ENCODE results near the gene LMCD1. TPM values are rescaled to one million over a fixed set of nuclear protein-coding genes. Genes with fewer than 3 reads are reported as not detected.

The LMCD1 gene
- total and polyA plus RNA-seq, 2 experiments from 2014 or later, result 21.8 to 35.3 TPM

GRCh38 chr3:8509961-8510360 is 8.3 kb downstream of the LMCD1 start:
- Histone ChIP-seq H3K4me3 (no peak overlapping the region), H3K36me3 (ENCODE audit: insufficient read depth) (0 out of 2 replicates have a peak, but pooled peaks cover 5% of the 10 kb centered on the region), H2AFZ (no peak overlapping the region), H3K9me2 (ENCODE audit: insufficient read depth) (no peaks in the 10 kb centered on the region), H3K79me2 (replicated peaks; ENCODE audit: insufficient read depth) (peaks cover 6% of the 10 kb centered on the region), H3K4me2 (no peak overlapping the region), H3K27ac (ENCODE audit: low read depth) (no peak overlapping the region), H4K20me1 (replicated peaks; ENCODE audit: insufficient read depth) (no peaks in the 10 kb centered on the region; the same call in 1 of the 2 replicates), H3F3A (replicated peaks; ENCODE audit: low read depth) (no peaks in the 10 kb centered on the region), H3K27me3 (ENCODE audit: insufficient read depth) (no peaks in the 10 kb centered on the region), H3K4me1 (ENCODE audit: insufficient read depth) (no peaks in the 10 kb centered on the region; the same call in 1 of the 2 replicates)
- no peak for ATAC-seq
- Mint-ChIP-seq H3K4me1 (peaks cover 13% of the 10 kb centered on the region), H3K9me3 (no peaks in the 10 kb centered on the region), H3K27me3 (ENCODE audit: insufficient read depth, low read depth, poor library complexity) (no peaks in the 10 kb centered on the region), H3K4me3 (no peak overlapping the region), H3K27ac (no peak overlapping the region), H3K36me3 (ENCODE audit: low read depth) (no peaks in the 10 kb centered on the region)
- DNase-seq (ENCODE audit: low spot score), result no peak
- TF ChIP-seq ZNF331 (CRISPR knock-in tag; IDR thresholded peaks at IDR 0.05; ENCODE audit: low read depth), result no peak
- TF ChIP-seq JUNB (IDR thresholded peaks at IDR 0.05; ENCODE audit: unreplicated experiment), result no peak
- no peak for TF ChIP-seq ZNF462 (CRISPR knock-in tag; IDR thresholded peaks at IDR 0.05)
- no peak for TF ChIP-seq STAT1 (IDR thresholded peaks at IDR 0.05; ENCODE audit: unreplicated experiment)
- TF ChIP-seq, protein P1, sequence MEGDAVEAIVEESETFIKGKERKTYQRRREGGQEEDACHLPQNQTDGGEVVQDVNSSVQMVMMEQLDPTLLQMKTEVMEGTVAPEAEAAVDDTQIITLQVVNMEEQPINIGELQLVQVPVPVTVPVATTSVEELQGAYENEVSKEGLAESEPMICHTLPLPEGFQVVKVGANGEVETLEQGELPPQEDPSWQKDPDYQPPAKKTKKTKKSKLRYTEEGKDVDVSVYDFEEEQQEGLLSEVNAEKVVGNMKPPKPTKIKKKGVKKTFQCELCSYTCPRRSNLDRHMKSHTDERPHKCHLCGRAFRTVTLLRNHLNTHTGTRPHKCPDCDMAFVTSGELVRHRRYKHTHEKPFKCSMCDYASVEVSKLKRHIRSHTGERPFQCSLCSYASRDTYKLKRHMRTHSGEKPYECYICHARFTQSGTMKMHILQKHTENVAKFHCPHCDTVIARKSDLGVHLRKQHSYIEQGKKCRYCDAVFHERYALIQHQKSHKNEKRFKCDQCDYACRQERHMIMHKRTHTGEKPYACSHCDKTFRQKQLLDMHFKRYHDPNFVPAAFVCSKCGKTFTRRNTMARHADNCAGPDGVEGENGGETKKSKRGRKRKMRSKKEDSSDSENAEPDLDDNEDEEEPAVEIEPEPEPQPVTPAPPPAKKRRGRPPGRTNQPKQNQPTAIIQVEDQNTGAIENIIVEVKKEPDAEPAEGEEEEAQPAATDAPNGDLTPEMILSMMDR (conservative IDR thresholded peaks at IDR 0.05; ENCODE audit: low read depth in 2 of 2), result no peak
- TF ChIP-seq NANOG (IDR thresholded peaks at IDR 0.05; ENCODE audit: borderline replicate concordance), result no peak
- no peak for TF ChIP-seq EZH2phosphoT487 (IDR thresholded peaks at IDR 0.05; ENCODE audit: unreplicated experiment)
- TF ChIP-seq, protein P2, sequence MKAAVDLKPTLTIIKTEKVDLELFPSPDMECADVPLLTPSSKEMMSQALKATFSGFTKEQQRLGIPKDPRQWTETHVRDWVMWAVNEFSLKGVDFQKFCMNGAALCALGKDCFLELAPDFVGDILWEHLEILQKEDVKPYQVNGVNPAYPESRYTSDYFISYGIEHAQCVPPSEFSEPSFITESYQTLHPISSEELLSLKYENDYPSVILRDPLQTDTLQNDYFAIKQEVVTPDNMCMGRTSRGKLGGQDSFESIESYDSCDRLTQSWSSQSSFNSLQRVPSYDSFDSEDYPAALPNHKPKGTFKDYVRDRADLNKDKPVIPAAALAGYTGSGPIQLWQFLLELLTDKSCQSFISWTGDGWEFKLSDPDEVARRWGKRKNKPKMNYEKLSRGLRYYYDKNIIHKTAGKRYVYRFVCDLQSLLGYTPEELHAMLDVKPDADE (IDR thresholded peaks at IDR 0.05), result no peak
- TF ChIP-seq ZNF114 (CRISPR knock-in tag; IDR thresholded peaks at IDR 0.05), result no peak
- no peak for TF ChIP-seq POLR2AphosphoS5 (IDR thresholded peaks at IDR 0.05; ENCODE audit: low read depth)
- TF ChIP-seq REST (IDR thresholded peaks at IDR 0.05; ENCODE audit: unreplicated experiment), result no peak
- no peak for TF ChIP-seq EZH2 (IDR thresholded peaks at IDR 0.05; ENCODE audit: low read depth, unreplicated experiment)
- no peak for TF ChIP-seq CREB1 (CRISPR knock-in tag; IDR thresholded peaks at IDR 0.05; ENCODE audit: low read depth)

Data from GM23338 (cell line).